Endothelial cell of umbilical vein (primary cell): ENCODE results near the gene CLBA1.
"Not testable (repeated sequence)": the region's sequence is repeated elsewhere in the genome, so short reads cannot be mapped to it uniquely, and the experiment has no call there.

Experiments
- CTCF ChIP-seq, 2 donors: IDR thresholded peaks; 1 replicate in 1 of 2; 2 replicates in 1 of 2; pipeline ENCODE4 v1.5.1; 2011; ENCODE audit warnings: low read length in 2 of 2, mild to moderate bottlenecking in 2 of 2, moderate library complexity in 2 of 2, control low read depth in 1 of 2, inconsistent platforms in 1 of 2, low read depth in 1 of 2; ENCODE audit not compliant: insufficient read depth in 1 of 2; ENCODE audit errors: extremely low read depth in 1 of 2
- EZH2 ChIP-seq: IDR thresholded peaks from 2 replicates; pipeline ENCODE4 v1.6.1; 2012; ENCODE audit warnings: borderline replicate concordance, low read depth, mild to moderate bottlenecking, moderate library complexity, low read length, inconsistent platforms; ENCODE audit not compliant: severe bottlenecking
- FOS ChIP-seq: IDR thresholded peaks from 2 replicates; pipeline ENCODE4 v1.6.1; 2011; ENCODE audit warnings: mild to moderate bottlenecking, low read length, moderate library complexity, borderline replicate concordance; ENCODE audit not compliant: insufficient read depth
- JUN ChIP-seq: IDR thresholded peaks from 2 replicates; pipeline ENCODE4 v1.6.1; 2011; ENCODE audit warnings: borderline replicate concordance, low read depth; ENCODE audit not compliant: insufficient read length, insufficient read depth
- POLR2A ChIP-seq: IDR thresholded peaks from 2 replicates; pipeline ENCODE4 v1.6.1; 2012; ENCODE audit warnings: low read depth, mild to moderate bottlenecking, control low read depth, low read length
- POLR2AphosphoS5 ChIP-seq: IDR thresholded peaks from 2 replicates; pipeline ENCODE4 v1.6.1; 2012; ENCODE audit warnings: low read depth, mild to moderate bottlenecking, control low read depth, low read length, moderate library complexity; ENCODE audit not compliant: insufficient read depth

DNA sequence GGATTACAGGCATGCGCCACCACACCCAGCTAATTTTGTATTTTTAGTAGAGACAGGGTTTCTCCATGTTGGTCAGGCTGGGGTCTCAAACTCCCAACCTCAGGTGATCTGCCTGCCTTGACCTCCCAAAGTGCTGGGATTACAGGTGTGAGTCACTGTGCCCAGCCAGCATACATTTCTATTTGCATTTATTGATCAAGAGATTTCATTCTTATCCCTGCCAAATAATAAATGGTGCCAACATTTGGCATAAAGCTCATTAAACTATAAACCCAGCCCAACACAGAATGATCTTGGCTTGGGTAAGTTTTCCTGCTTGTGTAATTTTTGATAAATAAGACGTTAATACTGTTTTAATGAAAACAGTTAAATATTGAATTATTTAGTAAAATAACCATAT lies 50.0 kb downstream of the CLBA1 start:
- TF ChIP-seq POLR2A; CTCF (IDR thresholded peaks at IDR 0.05; ENCODE audit: extremely low read depth in 1 of 2, insufficient read depth in 1 of 2, low read depth in 1 of 2, low read length in 2 of 2); EZH2; JUN; POLR2AphosphoS5; FOS: not testable (repeated sequence)
